SU-DHL-6 (cell line): Measurements from ENCODE around the gene ADPRH.

Source experiments
- H2AFZ ChIP-seq: fragments of 200-600 bp; sonication (generic); 2 replicates; pipeline ENCODE4 v1.6.1; 2014; ENCODE audit warnings: low read depth, mild to moderate bottlenecking, moderate library complexity, mixed read lengths, antibody characterized with exemption, low read length; ENCODE audit not compliant: severe bottlenecking
- H3F3A ChIP-seq: fragments of 200-600 bp; shearing (Covaris generic); 2 replicates; pipeline ENCODE4 v1.6.0; 2016; ENCODE audit warnings: antibody characterized with exemption, mild to moderate bottlenecking; ENCODE audit not compliant: insufficient read depth
- H3K27ac ChIP-seq: fragments of 200-600 bp; sonication (generic); 2 replicates; pipeline ENCODE4 v1.5.1; 2016; ENCODE audit warnings: low read depth, mild to moderate bottlenecking, low read length, moderate library complexity, mixed read lengths
- H3K27me3 ChIP-seq: fragments of 200-600 bp; sonication (generic), shearing (Covaris generic); 2 replicates; pipeline ENCODE4 v1.6.0; 2014; ENCODE audit warnings: mild to moderate bottlenecking, low read length
- H3K36me3 ChIP-seq: fragments of 200-600 bp; sonication (generic); 2 replicates; pipeline ENCODE4 v1.6.1; 2014; ENCODE audit warnings: mild to moderate bottlenecking, low read length, mixed read lengths
- H3K4me2 ChIP-seq: fragments of 300-600, 200-600 bp; shearing (Covaris generic), sonication (generic); 2 replicates; pipeline ENCODE4 v1.6.0; 2014; ENCODE audit warnings: low read length, low read depth, mild to moderate bottlenecking; ENCODE audit not compliant: poor library complexity, severe bottlenecking
- H3K4me3 ChIP-seq: fragments of 200-600 bp; sonication (generic); 2 replicates; pipeline ENCODE4 v1.5.1; 2014; ENCODE audit warnings: antibody characterized with exemption, low read length, mild to moderate bottlenecking, mixed read lengths; ENCODE audit not compliant: insufficient read depth, poor library complexity, severe bottlenecking
- H3K79me2 ChIP-seq: fragments of 200-600 bp; sonication (generic); 2 replicates; pipeline ENCODE4 v1.6.1; 2014; ENCODE audit warnings: mild to moderate bottlenecking, low read length, moderate library complexity; ENCODE audit not compliant: insufficient read depth
- H3K9ac ChIP-seq: fragments of 200-600 bp; sonication (generic); 2 replicates; pipeline ENCODE4 v1.7.0; 2014; ENCODE audit warnings: mild to moderate bottlenecking, low read length
- H3K9me2 ChIP-seq: fragments of 200-600 bp; sonication (generic); replicated peaks from 2 replicates; pipeline ENCODE4 v1.6.1; 2014; ENCODE audit warnings: low read length; ENCODE audit not compliant: insufficient read depth
- H3K9me3 ChIP-seq: fragments of 200-600 bp; sonication (generic); 2 replicates; pipeline ENCODE4 v1.6.1; 2014; ENCODE audit warnings: low read length, mixed read lengths; ENCODE audit not compliant: insufficient read depth
- H4K20me1 ChIP-seq: fragments of 200-600 bp; sonication (generic); 2 replicates; pipeline ENCODE4 v1.6.1; 2014; ENCODE audit warnings: low read depth, mild to moderate bottlenecking, antibody characterized with exemption, low read length, moderate library complexity, mixed read lengths
- EZH2phosphoT487 ChIP-seq: fragments of 200-600 bp; sonication (generic), shearing (Covaris generic); conservative IDR thresholded peaks from 2 replicates; pipeline ENCODE4 v1.6.1; 2018; ENCODE audit warnings: mild to moderate bottlenecking, antibody characterized with exemption, low read length, moderate library complexity, mixed read lengths
- TF ChIP-seq, protein P1 (sequence below): fragments of 200-600 bp; sonication (generic); IDR thresholded peaks from one replicate; pipeline ENCODE4 v1.5.1; 2017; ENCODE audit warnings: antibody characterized with exemption, mild to moderate bottlenecking, low read length, moderate library complexity; ENCODE audit not compliant: insufficient read depth, poor library complexity, severe bottlenecking

Gene ADPRH

DNA sequence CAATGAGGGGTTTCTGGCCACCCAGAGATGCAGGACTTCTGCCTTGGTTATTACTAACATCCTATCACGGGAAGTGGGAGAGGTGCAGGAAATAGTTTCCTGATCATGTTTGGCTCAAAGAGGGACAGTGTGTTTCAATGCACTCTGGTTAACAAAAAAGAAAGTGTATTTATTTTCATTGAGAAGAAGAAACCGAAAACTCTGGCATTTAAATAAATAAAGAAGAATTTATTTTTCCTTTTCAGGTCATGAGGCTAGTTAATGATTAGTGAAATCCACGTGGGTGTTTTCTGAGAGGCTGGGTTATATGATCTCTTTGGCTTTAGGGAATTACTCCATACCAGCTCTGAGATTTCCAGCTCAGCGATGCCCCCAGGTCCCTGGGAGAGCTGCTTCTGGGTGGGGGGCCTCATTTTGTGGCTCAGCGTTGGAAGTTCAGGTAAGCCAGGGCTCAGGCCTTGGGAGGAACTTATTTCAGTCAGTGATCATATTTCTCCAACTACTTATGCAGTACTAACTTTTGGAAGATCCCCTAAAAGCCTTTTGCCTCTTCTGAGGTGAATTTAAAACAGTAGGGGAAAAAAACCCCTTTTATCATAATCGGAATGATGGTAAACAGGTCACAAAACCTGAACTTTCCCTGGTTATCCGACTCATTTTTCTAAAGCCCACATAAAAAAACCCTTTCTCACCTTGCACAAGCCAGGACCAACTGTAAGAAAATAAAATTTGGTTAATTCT lies 18.4 kb downstream of the ADPRH start, which contains the start of gene PLA1A:
Gene PLA1A, plus strand, starts transcription at position 338 of the 741 bp plus-strand sequence. Its CDS starts 29 bp downstream, at position 367.
- Histone ChIP-seq H3K4me3 (no peak within 1 kb of the TSS), H3K27ac (no peak within 1 kb of the TSS), H3K27me3 (no peaks in the 10 kb centered on the region), H2AFZ (no peak within 1 kb of the TSS), H3F3A (no peaks in the 10 kb centered on the region), H3K9me2 (no peaks in the 10 kb centered on the region), H3K4me2 (no peak within 1 kb of the TSS), H3K9ac (no peak within 1 kb of the TSS), H4K20me1 (no peaks in the 10 kb centered on the region), H3K36me3 (no peaks in the 10 kb centered on the region), H3K9me3 (no peaks in the 10 kb centered on the region), H3K79me2 (no peaks in the 10 kb centered on the region)
- TF ChIP-seq, protein P1, sequence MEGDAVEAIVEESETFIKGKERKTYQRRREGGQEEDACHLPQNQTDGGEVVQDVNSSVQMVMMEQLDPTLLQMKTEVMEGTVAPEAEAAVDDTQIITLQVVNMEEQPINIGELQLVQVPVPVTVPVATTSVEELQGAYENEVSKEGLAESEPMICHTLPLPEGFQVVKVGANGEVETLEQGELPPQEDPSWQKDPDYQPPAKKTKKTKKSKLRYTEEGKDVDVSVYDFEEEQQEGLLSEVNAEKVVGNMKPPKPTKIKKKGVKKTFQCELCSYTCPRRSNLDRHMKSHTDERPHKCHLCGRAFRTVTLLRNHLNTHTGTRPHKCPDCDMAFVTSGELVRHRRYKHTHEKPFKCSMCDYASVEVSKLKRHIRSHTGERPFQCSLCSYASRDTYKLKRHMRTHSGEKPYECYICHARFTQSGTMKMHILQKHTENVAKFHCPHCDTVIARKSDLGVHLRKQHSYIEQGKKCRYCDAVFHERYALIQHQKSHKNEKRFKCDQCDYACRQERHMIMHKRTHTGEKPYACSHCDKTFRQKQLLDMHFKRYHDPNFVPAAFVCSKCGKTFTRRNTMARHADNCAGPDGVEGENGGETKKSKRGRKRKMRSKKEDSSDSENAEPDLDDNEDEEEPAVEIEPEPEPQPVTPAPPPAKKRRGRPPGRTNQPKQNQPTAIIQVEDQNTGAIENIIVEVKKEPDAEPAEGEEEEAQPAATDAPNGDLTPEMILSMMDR: no peak
- TF ChIP-seq EZH2phosphoT487: no peak

DNA sequence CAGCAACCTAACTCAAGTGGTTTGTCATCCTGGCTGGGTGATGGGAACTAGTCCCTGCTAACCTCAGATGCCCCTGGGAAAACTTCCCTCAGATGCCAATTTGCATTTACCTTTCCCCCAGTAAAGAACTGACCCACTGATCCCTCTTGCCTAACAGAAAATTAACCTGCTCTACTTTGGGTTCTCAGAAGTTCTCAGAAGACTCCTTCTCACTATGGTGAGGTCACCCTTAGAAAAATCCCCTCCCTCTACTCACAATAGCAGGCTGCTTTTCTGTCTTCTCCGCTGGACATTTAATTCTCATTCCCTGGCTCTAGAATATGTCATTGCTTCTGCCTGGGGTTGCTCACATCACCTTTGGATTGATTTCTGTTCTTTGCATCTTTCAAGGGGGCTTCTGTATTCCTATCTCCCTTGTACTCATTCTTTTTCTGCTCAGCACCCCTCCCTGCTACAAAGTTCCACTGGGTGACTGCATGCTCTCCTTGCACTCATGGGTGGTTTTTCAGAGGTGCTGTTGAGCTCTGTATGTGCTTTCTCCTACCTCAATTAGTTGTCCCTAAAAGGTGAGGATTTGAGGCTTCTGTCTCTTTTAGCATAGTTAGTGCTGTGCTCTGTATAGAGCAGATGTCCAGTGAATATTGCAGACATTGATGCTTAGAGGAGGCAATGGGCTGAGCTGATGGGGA lies 19.3 kb downstream of the ADPRH start:
- TF ChIP-seq, protein P1: no peak
- no peak for TF ChIP-seq EZH2phosphoT487
- no peaks in the 10 kb centered on the region for H3K9me3 ChIP-seq

DNA sequence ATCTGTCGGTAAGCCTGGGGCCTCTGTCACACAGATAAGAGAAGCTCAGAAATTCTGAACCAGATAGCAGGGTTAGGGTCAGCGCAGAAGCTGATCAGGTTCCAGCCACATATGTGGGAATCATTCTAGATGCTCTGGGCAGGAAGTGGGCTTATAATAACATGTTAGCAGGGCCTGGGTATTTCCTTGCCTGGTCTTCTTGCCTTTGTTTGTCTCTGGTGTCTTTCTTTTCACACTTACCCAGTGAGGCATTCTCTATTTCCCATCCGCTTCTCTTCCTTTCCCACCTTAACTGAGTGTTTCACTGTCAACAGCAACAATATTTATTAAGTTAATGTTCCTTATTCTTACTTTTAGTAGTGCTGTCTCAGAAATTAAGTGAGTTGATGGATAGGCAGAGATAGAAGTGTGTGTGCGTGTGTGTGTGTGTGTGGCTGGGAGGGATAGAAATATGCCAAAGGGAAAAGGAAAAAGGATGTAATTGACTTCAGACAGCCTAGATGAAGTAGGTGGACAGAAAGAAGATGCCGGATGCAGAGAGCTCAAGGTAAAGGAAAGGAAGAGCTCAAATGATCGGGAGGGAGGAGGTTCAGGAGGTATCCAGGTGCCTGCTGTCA lies 20.4 kb downstream of the ADPRH start:
- no peaks in the 10 kb centered on the region for H3K79me2 ChIP-seq
- H3K27ac ChIP-seq: no peak overlapping the region
- H3K9me3 ChIP-seq: no peaks in the 10 kb centered on the region
- no peak overlapping the region for H3K9ac ChIP-seq
- H2AFZ ChIP-seq: no peak overlapping the region
- H3K4me2 ChIP-seq: no peak overlapping the region
- no peaks in the 10 kb centered on the region for H3K27me3 ChIP-seq
- H4K20me1 ChIP-seq: no peaks in the 10 kb centered on the region
- no peak for TF ChIP-seq EZH2phosphoT487
- TF ChIP-seq, protein P1: no peak
- no peaks in the 10 kb centered on the region for H3F3A ChIP-seq
- no peak overlapping the region for H3K4me3 ChIP-seq
- H3K9me2 ChIP-seq: no peaks in the 10 kb centered on the region
- no peaks in the 10 kb centered on the region for H3K36me3 ChIP-seq

More for the DNA sequence above, 19.3 kb downstream of the ADPRH start:
- Histone ChIP-seq H3K27ac (no peak overlapping the region), H3K4me2 (no peak overlapping the region), H4K20me1 (no peaks in the 10 kb centered on the region), H3K9me2 (no peaks in the 10 kb centered on the region), H3K79me2 (no peaks in the 10 kb centered on the region), H2AFZ (no peak overlapping the region), H3K4me3 (no peak overlapping the region), H3F3A (no peaks in the 10 kb centered on the region), H3K27me3 (no peaks in the 10 kb centered on the region), H3K9ac (no peak overlapping the region), H3K36me3 (no peaks in the 10 kb centered on the region)
